GM19452 (cell line): ENCODE results near the gene NHSL1.

Source experiments
- ATAC-seq: cut with Tn5 transposase; IDR thresholded peaks from one replicate; pipeline ENCODE4 v1.9.1; 2021; ENCODE audit not compliant: unreplicated experiment

The NHSL1 gene

DNA sequence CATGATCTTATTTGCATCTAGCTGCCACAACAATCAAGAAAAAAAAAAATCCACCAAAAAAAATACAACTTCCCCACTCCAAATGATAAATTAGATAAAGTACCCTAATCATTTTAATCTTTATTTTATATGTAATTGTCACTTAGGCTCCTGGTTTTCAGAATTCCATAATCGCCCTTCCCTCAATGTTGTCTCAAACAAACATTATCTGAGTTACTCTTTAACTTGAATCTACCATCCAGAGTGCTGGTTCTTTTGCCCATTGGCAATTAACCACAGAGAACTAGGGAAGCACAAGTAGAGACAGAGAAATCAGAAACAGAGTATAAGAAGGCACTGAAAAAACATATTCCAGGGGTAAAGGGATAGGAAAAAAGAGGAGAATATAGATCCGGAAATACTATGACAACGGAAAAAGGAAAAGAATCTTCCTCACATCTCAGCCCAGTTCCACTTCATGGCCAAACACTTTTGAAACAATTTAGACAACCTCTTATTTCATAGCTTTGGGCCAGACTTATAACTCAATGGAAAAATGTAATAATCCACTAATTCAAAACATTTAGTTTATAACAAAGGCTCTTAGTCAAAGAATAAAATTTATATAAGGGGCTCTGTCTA, 861 bp upstream of the NHSL1 start:
- no peak for ATAC-seq

- ATAC-seq: no peak
Observed at GRCh38 chr6:138498629-138499302, 528 bp downstream of the NHSL1 start.

DNA sequence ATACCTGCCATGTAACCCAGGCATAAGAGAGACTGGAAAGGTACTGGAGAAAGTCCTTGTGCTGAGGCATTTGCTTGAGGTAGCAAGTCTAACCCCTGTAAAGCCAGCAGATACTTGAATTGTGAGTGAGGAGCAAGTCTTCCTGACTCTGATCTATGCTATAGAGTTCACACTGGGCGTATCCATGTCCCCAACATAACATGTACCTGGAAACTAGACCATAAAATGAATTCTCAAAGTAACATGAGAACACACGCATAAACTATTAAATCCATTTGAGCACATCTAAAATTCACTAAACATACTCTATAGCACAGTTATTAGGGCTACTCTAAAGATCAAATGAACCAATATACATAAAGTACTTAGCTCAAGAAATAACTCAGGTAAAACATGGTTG, 2.0 kb downstream of the NHSL1 start:
- ATAC-seq: no peak

DNA sequence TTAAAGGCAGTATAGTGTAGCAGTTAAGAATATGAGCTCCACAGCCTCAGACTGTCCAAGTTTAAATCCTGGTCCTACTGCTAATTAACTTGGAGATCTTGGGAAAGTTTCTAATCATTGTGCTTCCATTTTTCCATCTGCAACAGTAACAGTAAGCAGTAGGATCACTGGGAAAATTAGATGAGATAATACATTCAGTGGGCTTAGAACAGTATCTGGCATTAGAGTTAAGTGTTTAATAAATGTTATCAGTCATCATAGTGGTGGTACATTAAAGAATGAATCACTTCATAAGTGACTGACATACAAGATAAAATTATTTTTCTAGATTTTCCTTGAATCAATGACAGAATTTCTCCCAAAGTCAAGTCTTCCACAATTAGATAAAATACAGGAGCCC, 5.0 kb downstream of the NHSL1 start:
- no peak for ATAC-seq

GRCh38 chr6:138493413-138493812, 5.9 kb downstream of the NHSL1 start:
- no peak for ATAC-seq

GRCh38 chr6:138492871-138493270, 6.4 kb downstream of the NHSL1 start:
- no peak for ATAC-seq

GRCh38 chr6:138492113-138492512, 7.2 kb downstream of the NHSL1 start:
- no peak for ATAC-seq

DNA sequence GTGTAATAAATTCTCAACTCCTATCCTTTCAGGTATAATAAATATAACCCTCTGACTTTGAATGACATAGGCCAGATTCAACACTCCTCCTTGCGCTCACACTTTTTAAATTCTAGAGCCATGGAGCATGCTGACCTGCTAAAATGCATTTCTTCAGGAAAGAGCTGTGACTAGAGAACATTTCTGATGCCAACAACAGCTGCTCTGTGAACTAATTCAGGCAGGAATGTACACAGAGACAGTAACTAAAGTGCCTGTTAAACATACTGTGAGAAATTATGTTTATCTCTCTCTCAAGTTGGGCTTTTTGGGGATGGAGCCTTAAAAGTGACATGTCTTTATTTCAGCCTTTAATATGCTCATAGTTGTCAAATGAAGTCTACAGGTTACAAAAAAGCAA, 8.3 kb downstream of the NHSL1 start:
- ATAC-seq: no peak

DNA sequence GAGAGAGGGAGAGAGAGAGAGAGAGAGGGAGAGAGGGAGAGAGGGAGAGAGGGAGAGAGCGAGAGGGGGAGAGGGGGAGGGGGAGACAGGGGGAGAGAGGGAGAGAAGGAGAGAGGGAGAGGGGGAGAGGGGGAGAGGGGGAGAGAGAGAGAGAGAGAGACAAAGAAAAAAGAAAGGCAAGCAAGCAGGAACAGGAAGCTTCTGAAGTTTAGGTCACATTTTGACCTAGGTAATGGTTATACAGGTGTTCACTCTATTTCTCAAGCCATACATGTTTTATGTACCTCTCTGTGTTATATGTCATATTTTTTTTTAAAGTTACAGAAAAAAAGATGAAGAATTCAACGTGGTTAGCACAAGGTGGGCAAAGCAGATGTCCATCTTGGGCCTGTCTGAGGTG, 9.4 kb downstream of the NHSL1 start:
- ATAC-seq: no peak

DNA sequence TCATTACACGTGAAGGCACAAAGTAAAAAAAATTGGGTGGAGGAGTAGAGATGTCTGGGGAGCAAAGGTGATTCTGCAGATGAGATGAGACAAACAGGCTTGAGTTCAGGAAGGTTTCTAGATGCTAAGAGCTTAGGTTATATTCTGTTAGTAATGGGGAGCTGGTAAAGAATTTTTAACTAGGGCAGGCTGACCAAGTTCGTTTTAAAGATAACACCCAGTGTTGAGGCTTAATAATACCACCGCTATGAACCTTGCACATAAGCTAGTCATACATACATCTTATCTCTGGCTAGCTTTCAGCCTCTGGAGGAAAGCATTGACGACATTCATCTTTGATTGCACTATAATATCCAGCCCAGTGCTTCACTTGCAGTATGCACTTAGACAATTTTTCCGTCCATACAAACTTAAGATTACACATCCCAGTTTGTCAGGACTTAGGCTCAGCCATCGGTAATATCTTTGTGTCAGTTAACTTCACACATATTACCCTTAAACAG, 12.1 kb downstream of the NHSL1 start:
- no peak for ATAC-seq

GRCh38 chr6:138486249-138487101, 12.8 kb downstream of the NHSL1 start:
- no peak for ATAC-seq

DNA sequence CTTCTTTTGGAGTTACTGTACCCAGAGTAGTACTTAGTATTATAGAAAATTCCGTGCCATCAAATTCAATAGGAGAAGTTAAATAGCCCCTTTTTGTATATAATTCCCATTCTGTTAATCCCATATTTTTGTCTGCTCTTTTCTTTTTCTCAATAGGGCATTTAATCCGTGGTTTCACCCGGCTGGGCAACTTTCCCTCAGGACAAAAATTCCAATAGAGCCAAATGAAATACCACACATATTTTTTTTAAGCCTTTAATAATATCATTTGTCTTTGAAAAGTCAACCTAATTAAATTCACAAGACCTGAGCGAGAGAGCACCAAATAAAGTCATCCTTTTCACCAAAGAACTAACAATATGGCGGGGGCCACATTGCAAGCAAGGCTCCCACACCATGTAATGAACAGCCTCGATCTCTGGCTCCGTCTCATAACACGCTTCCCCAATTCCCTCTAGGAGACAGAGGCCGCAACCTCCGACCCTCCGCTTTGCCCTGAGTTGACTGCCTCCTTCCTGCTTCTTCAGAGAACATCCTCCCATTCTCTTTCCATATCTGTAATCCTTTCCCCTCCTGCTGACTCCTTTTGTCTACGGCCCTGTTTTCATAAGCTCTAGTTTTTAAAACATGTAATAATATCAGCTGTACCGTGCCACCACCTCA, 13.6 kb downstream of the NHSL1 start:
- ATAC-seq: no peak

DNA sequence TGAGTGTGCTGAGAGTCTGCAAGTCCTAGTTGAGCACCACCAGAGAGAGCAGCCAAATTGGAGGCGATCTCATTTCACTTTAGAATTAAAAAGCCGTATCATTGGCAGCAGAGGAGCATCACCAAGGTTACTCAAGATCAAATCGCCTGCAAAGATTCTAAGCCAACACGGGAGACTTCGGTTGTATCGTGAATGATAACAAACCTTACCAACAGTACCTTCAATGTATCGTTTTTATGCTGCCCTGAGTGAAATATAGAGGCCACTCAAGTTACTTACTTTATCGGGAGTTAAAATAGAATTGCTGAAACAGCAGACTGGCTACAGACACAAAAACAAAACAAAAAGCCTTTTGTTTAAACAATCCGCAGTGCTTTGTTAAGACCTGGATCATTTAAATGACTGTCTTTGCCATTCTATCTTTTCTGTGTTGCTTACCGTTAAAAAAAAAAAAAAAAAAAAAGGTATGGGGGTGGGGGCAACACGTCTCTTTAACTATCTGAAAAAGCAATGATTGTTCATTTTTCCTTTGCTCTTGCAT, 14.2 kb downstream of the NHSL1 start:
- no peak for ATAC-seq

DNA sequence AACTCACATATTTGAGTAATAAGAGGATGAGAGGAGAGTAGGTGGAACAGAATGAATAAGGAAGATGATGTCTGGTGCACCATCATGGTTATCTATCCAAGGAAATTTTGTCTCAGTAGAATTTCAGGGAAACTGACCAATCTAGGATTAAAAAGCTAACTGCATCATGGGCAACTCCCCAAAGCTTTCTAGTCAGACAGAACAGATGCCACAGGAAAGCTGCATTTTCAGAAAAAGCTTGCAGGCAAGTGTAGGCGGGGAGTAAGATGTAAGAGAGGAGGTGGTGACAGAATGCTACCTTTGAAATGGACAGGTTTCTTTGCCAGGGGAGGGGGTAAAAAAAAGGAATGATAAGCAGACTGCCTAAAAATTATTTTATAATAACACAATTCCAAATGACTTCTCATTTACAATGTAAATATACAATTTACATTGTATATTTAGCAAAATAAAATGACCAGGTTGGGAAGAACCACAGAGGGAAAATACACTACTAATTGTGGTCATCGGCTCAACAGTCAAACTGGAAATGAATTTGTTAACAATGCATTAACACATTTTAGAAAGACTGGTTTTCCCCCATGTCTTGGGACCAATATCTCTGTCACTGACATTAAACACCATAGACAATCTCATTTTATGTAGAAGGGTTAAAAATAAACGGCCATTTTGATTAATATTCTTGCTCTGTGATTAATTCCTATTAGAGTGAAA, 15.1 kb downstream of the NHSL1 start:
- no peak for ATAC-seq

DNA sequence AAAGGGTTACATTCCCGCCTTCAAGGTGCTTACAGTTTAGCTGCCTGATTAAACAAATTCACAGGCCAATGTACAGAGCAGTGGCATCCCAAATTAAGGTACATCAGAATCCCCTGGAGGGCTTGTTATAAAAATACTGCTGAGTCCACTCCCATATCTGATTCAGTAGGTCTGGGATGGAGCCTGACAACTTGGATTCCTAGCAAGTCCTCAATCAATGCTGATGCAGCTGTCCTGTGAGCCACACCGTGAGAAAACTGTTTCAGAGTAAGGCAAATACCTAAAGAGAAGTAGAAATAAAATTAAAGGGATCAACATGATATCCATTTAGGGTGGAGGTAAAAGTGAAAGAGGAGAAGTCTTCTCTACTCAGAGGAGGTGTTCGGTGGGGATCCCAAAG, 16.5 kb downstream of the NHSL1 start:
- ATAC-seq: no peak

DNA sequence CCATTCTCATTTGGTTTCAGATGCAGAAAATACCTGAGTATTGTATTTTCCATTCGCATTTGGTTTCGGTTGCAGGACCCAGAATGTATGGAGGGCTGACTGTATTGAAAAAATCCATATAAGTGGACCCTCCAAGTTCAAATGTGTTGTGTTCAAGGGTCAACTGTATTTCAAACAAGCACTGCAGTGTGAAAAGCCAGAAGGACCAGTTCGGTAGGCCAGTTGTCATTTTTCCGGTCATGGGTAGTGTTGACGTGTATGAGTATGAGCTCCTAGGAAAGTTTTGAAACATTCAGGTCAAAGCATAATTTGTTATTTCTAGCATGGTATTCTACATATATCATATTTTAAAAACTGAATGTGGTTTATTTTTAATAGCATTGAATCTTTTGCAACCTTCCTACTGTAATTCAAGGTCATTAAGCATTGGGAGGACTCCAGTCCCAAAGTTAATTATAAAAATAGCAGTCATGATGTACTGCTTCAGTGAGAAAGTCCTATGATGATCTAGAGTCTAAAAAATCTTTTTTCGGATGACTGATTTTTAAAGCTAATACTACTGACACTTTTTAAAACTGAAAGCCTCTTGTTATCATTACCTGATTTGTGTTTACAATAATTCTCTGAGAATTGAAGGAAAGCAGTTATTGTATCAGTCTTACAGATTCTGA, 18.9 kb downstream of the NHSL1 start:
- ATAC-seq: no peak

DNA sequence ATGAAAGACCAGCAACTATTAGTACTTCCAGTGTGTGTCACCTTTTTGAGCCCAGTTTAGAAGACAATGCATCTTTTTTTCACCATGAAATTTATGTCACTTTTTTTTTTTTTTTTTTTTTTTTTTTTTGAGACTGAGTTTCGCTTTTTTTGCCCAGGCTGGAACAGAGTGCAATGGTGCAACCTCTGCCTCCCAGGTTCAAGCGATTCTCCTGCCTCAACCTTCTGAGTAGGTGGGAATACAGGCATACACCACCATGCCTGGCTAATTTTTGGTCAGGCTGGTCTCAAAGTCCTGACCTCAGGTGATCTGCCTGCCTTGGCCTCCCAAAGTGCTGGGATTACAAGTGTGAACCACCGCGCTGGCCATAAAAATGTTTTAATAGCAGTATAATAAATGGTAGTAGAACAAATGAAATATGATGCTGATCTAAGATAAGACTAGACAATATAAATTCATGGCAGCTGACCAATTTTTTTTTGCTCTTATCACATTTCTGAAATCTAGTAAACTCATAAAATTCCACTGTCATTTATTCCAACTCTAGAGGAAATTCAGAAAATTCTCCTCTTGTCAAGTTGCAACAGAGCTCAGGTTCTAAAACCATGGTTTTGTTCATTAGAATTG, 21.3 kb downstream of the NHSL1 start:
- ATAC-seq: no peak

GRCh38 chr6:138476116-138476515, 23.2 kb downstream of the NHSL1 start:
- ATAC-seq: no peak

DNA sequence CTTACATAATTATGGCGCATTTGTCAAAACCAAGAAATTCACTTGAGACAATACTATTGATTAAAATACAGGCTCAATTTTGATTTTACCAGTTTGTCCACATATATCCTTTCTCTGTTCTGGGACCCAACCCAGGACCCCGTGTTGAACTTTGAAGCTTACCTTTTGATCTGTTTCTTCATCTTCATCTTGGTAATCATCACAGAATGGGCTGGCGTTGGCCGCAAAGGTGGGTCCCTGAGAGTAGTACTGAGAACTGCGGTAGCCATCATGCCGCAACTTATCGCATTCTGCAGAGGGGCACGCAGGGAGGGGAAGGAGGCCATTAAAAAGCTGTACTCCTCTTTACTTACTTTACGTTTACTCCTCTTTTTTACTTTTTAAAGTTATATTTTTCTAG, 26.1 kb downstream of the NHSL1 start:
- no peak for ATAC-seq
